HG03103 (cell line): ENCODE data around the gene UBE2D2.
"Not testable (repeated sequence)": the region's sequence is repeated elsewhere in the genome, so short reads cannot be mapped to it uniquely, and the experiment has no call there.

Experiments used
- ATAC-seq: cut with Tn5 transposase; IDR thresholded peaks from one replicate; pipeline ENCODE4 v1.9.1; 2021; ENCODE audit warnings: low read depth; ENCODE audit not compliant: unreplicated experiment

Gene UBE2D2

GRCh38 chr5:139560752-139561654 is at the start of gene UBE2D2:
UBE2D2 (plus strand) TSS chr5:139561339; CDS start chr5:139561792, 453 bp downstream.
- peak; percentile 72 for ATAC-seq

- no peak for ATAC-seq
Measured at GRCh38 chr5:139512786-139513390, 48.3 kb upstream of the UBE2D2 start.

- not testable (repeated sequence) for ATAC-seq
Measured at GRCh38 chr5:139513434-139513833, 47.7 kb upstream of the UBE2D2 start.

GRCh38 chr5:139513852-139514485 is 47.2 kb upstream of the UBE2D2 start:
- ATAC-seq = no peak

- no peak for ATAC-seq
Measured at GRCh38 chr5:139514486-139514856, 46.7 kb upstream of the UBE2D2 start.

GRCh38 chr5:139517683-139518564 is 43.2 kb upstream of the UBE2D2 start:
- ATAC-seq = peak; percentile 84

GRCh38 chr5:139523635-139524445 is 37.3 kb upstream of the UBE2D2 start:
- no peak for ATAC-seq

- ATAC-seq = no peak
Measured at GRCh38 chr5:139524446-139524845, 36.7 kb upstream of the UBE2D2 start.

- no peak for ATAC-seq
Measured at GRCh38 chr5:139524940-139525585, 36.1 kb upstream of the UBE2D2 start.

- not testable (repeated sequence) for ATAC-seq
Measured at GRCh38 chr5:139525586-139526308, 35.4 kb upstream of the UBE2D2 start.

- not testable (repeated sequence) for ATAC-seq
Measured at GRCh38 chr5:139526309-139527089, 34.6 kb upstream of the UBE2D2 start.

GRCh38 chr5:139527090-139527470 is 34.1 kb upstream of the UBE2D2 start:
- ATAC-seq = not testable (repeated sequence)

- ATAC-seq = not testable (repeated sequence)
Measured at GRCh38 chr5:139527896-139528467, 33.2 kb upstream of the UBE2D2 start.

- not testable (repeated sequence) for ATAC-seq
Measured at GRCh38 chr5:139528695-139529094, 32.4 kb upstream of the UBE2D2 start.

GRCh38 chr5:139530079-139530478 is 31.1 kb upstream of the UBE2D2 start:
- ATAC-seq = not testable (repeated sequence)

- no peak for ATAC-seq
Measured at GRCh38 chr5:139531772-139532169, 29.4 kb upstream of the UBE2D2 start.

- peak; percentile 89 for ATAC-seq
Measured at GRCh38 chr5:139543423-139543991, 17.6 kb upstream of the UBE2D2 start.
